ENCODE results near the gene CAV2.

DNA sequence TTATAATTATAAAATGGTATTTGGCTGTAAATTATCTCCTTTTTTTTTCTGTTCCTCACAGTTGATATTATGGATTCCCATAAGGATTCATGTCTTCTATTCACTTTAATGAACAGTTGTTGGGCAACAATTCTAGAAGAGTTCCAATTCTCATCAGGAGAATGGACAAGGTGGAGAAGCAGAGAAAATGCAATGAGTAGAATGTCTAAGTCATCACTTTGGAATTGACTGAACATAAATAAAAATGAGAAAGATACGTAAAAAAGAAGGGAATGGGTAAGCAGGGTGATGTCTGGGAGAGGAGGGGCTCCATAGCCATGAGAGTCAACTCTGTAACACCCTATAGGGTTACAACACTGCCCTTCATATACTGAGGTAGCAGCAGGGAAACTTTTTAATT, 1.8 kb upstream of the CAV2 start:
- TF ChIP-seq, protein P1, sequence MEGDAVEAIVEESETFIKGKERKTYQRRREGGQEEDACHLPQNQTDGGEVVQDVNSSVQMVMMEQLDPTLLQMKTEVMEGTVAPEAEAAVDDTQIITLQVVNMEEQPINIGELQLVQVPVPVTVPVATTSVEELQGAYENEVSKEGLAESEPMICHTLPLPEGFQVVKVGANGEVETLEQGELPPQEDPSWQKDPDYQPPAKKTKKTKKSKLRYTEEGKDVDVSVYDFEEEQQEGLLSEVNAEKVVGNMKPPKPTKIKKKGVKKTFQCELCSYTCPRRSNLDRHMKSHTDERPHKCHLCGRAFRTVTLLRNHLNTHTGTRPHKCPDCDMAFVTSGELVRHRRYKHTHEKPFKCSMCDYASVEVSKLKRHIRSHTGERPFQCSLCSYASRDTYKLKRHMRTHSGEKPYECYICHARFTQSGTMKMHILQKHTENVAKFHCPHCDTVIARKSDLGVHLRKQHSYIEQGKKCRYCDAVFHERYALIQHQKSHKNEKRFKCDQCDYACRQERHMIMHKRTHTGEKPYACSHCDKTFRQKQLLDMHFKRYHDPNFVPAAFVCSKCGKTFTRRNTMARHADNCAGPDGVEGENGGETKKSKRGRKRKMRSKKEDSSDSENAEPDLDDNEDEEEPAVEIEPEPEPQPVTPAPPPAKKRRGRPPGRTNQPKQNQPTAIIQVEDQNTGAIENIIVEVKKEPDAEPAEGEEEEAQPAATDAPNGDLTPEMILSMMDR (conservative IDR thresholded peaks at IDR 0.05 in 1 of 2, IDR thresholded peaks at IDR 0.05 in 1 of 2; ENCODE audit: low read depth in 1 of 2, low read length in 2 of 2): no peak
- TF ChIP-seq EZH2 (IDR thresholded peaks at IDR 0.05; ENCODE audit: low read length, missing control alignments): no peak
